Measurements from ENCODE around the gene ULK4.

ULK4 gene

GRCh38 chr3:41751597-41751996 lies 210.3 kb downstream of the ULK4 start:
- H3K27ac ChIP-seq (ENCODE audit: low read depth, low read length) = no peak overlapping the region
- no peaks in the 10 kb centered on the region for H3F3A ChIP-seq (ENCODE audit: control insufficient read depth, insufficient read depth)
- H3K27me3 ChIP-seq (ENCODE audit: control insufficient read depth, low read length) = no peaks in the 10 kb centered on the region
- no peak overlapping the region for H3K4me3 ChIP-seq (ENCODE audit: low read length)
- H3K79me2 ChIP-seq (ENCODE audit: control insufficient read depth, low read length) = no peaks in the 10 kb centered on the region
- no peaks in the 10 kb centered on the region for H4K20me1 ChIP-seq (ENCODE audit: control insufficient read depth, insufficient read depth, low read depth, low read length)
- H3K36me3 ChIP-seq (ENCODE audit: control insufficient read depth, low read length) = no peaks in the 10 kb centered on the region
- no peak overlapping the region for H3K4me2 ChIP-seq (ENCODE audit: low read length)
- no peaks in the 10 kb centered on the region for H3K9me3 ChIP-seq (ENCODE audit: control insufficient read depth, insufficient read depth, low read length)
- no peaks in the 10 kb centered on the region for H3K9me2 ChIP-seq (replicated peaks; ENCODE audit: control insufficient read depth, low read length)
- no peak for TF ChIP-seq CTCF (IDR thresholded peaks at IDR 0.05; ENCODE audit: low read depth, low read length, poor library complexity, severe bottlenecking)
- TF ChIP-seq EZH2phosphoT487 (IDR thresholded peaks at IDR 0.05; ENCODE audit: borderline replicate concordance, low read length) = no peak
- no peaks in the 10 kb centered on the region for H3K4me1 ChIP-seq (ENCODE audit: control insufficient read depth, low read length)

- H3K36me3 ChIP-seq (ENCODE audit: control insufficient read depth, low read length) = no peaks in the 10 kb centered on the region
- H3K4me1 ChIP-seq (ENCODE audit: control insufficient read depth, low read length) = no peaks in the 10 kb centered on the region
- no peaks in the 10 kb centered on the region for H3K27me3 ChIP-seq (ENCODE audit: control insufficient read depth, low read length)
- no peak overlapping the region for H3K4me2 ChIP-seq (ENCODE audit: low read length)
- no peaks in the 10 kb centered on the region for H3K9me2 ChIP-seq (replicated peaks; ENCODE audit: control insufficient read depth, low read length)
- no peaks in the 10 kb centered on the region for H3K9me3 ChIP-seq (ENCODE audit: control insufficient read depth, insufficient read depth, low read length)
- H4K20me1 ChIP-seq (ENCODE audit: control insufficient read depth, insufficient read depth, low read depth, low read length) = no peaks in the 10 kb centered on the region
- TF ChIP-seq CTCF (IDR thresholded peaks at IDR 0.05; ENCODE audit: low read depth, low read length, poor library complexity, severe bottlenecking) (no peak), EZH2phosphoT487 (IDR thresholded peaks at IDR 0.05; ENCODE audit: borderline replicate concordance, low read length) (no peak)
- H3K79me2 ChIP-seq (ENCODE audit: control insufficient read depth, low read length) = no peaks in the 10 kb centered on the region
- no peaks in the 10 kb centered on the region for H3F3A ChIP-seq (ENCODE audit: control insufficient read depth, insufficient read depth)
- no peak overlapping the region for H3K27ac ChIP-seq (ENCODE audit: low read depth, low read length)
- no peak overlapping the region for H3K4me3 ChIP-seq (ENCODE audit: low read length)
Observed at GRCh38 chr3:41749988-41750387, 211.9 kb downstream of the ULK4 start.

GRCh38 chr3:41746215-41746614 lies 215.7 kb downstream of the ULK4 start:
- Histone ChIP-seq H4K20me1 (ENCODE audit: control insufficient read depth, insufficient read depth, low read depth, low read length) (no peaks in the 10 kb centered on the region), H3K79me2 (ENCODE audit: control insufficient read depth, low read length) (no peaks in the 10 kb centered on the region), H3K27me3 (ENCODE audit: control insufficient read depth, low read length) (no peaks in the 10 kb centered on the region), H3K4me2 (ENCODE audit: low read length) (no peak overlapping the region), H3K4me1 (ENCODE audit: control insufficient read depth, low read length) (no peaks in the 10 kb centered on the region), H3K9me3 (ENCODE audit: control insufficient read depth, insufficient read depth, low read length) (no peaks in the 10 kb centered on the region), H3K9me2 (replicated peaks; ENCODE audit: control insufficient read depth, low read length) (no peaks in the 10 kb centered on the region), H3F3A (ENCODE audit: control insufficient read depth, insufficient read depth) (no peaks in the 10 kb centered on the region), H3K27ac (ENCODE audit: low read depth, low read length) (no peak overlapping the region), H3K4me3 (ENCODE audit: low read length) (no peak overlapping the region), H3K36me3 (ENCODE audit: control insufficient read depth, low read length) (no peaks in the 10 kb centered on the region)
- TF ChIP-seq CTCF (IDR thresholded peaks at IDR 0.05; ENCODE audit: low read depth, low read length, poor library complexity, severe bottlenecking) = no peak
- TF ChIP-seq EZH2phosphoT487 (IDR thresholded peaks at IDR 0.05; ENCODE audit: borderline replicate concordance, low read length) = no peak

- H3K27me3 ChIP-seq (ENCODE audit: control insufficient read depth, low read length) = no peaks in the 10 kb centered on the region
- TF ChIP-seq EZH2phosphoT487 (IDR thresholded peaks at IDR 0.05; ENCODE audit: borderline replicate concordance, low read length) = no peak
- TF ChIP-seq CTCF (IDR thresholded peaks at IDR 0.05; ENCODE audit: low read depth, low read length, poor library complexity, severe bottlenecking) = no peak
Observed at GRCh38 chr3:41742121-41742520, 219.8 kb downstream of the ULK4 start.

More at GRCh38 chr3:41742121-41742520, 219.8 kb downstream of the ULK4 start:
- Histone ChIP-seq H3K79me2 (ENCODE audit: control insufficient read depth, low read length) (no peaks in the 10 kb centered on the region), H3K9me2 (replicated peaks; ENCODE audit: control insufficient read depth, low read length) (no peaks in the 10 kb centered on the region), H3K36me3 (ENCODE audit: control insufficient read depth, low read length) (no peaks in the 10 kb centered on the region), H3K4me1 (ENCODE audit: control insufficient read depth, low read length) (no peaks in the 10 kb centered on the region), H3K9me3 (ENCODE audit: control insufficient read depth, insufficient read depth, low read length) (no peaks in the 10 kb centered on the region), H3K4me3 (ENCODE audit: low read length) (no peak overlapping the region), H3K27ac (ENCODE audit: low read depth, low read length) (no peak overlapping the region), H3K4me2 (ENCODE audit: low read length) (no peak overlapping the region), H3F3A (ENCODE audit: control insufficient read depth, insufficient read depth) (no peaks in the 10 kb centered on the region), H4K20me1 (ENCODE audit: control insufficient read depth, insufficient read depth, low read depth, low read length) (no peaks in the 10 kb centered on the region)

Data from DOHH2 (cell line).